Endothelial cell of umbilical vein (primary cell): Measurements from ENCODE around the gene RBMS3. TPM values are rescaled to one million over a fixed set of nuclear protein-coding genes. Genes with fewer than 3 reads are reported as not detected.
"Not testable (repeated sequence)": the region's sequence is repeated elsewhere in the genome, so short reads cannot be mapped to it uniquely, and the experiment has no call there.

Experiments
- BruUV-seq: library from RNA; stranded (reverse); fragments of 400-500 nt; replicated peaks from 2 replicates; lab custom pipeline; 2021; lab: Mats Ljungman, UMichigan
- CTCF ChIA-PET: fragments of 300-600, 350-600 bp; sonication (Branson Sonifier 250); formaldehyde crosslinking; loops from one replicate; lab custom pipeline; 2021; ENCODE audit warnings: antibody characterized with exemption, inconsistent platforms; lab: Charles Lee
- POLR2A ChIA-PET: fragments of 300-600, 350-600 bp; sonication (Branson Sonifier 250); formaldehyde crosslinking; loops from one replicate; lab custom pipeline; 2021; ENCODE audit warnings: antibody characterized with exemption, inconsistent platforms; lab: Charles Lee
- DNase-seq: peaks from one replicate; pipeline ENCODE4 v3.0.0-alpha.2; 2011; ENCODE audit warnings: low read depth, low spot score
- FAIRE-seq: peaks from 2 replicates; lab custom pipeline; 2011; peaks lifted over from hg19 to GRCh38; lab: Jason Lieb, UNC
- H2AFZ ChIP-seq: 2 replicates; pipeline ENCODE4 v1.6.0; 2012; ENCODE audit warnings: low read depth, low read length, control low read depth, inconsistent platforms
- H3K27ac ChIP-seq: 2 replicates; pipeline ENCODE4 v1.5.1; 2011; ENCODE audit warnings: low read depth, mild to moderate bottlenecking, control low read depth, low read length, moderate library complexity; ENCODE audit not compliant: insufficient read depth
- H3K27me3 ChIP-seq, 2 experiments: 2 replicates each; pipeline versions ENCODE4 v1.6.0 to v1.6.1; 2011; ENCODE audit warnings: low read length in 2 of 2, mixed read lengths in 1 of 2; ENCODE audit not compliant: control insufficient read depth in 2 of 2, insufficient read depth in 2 of 2
- H3K36me3 ChIP-seq, 2 experiments: 2 replicates in 1 of 2; 3 replicates in 1 of 2; pipeline ENCODE4 v1.5.1; 2011; ENCODE audit warnings: low read length in 2 of 2, mild to moderate bottlenecking in 1 of 2, moderate library complexity in 1 of 2; ENCODE audit not compliant: control insufficient read depth in 2 of 2, insufficient read depth in 2 of 2; ENCODE audit errors: extremely low read depth in 1 of 2
- H3K4me1 ChIP-seq: 3 replicates; pipeline ENCODE4 v1.5.1; 2011; ENCODE audit warnings: mild to moderate bottlenecking, low read length; ENCODE audit not compliant: control insufficient read depth, insufficient read depth; ENCODE audit errors: extremely low read depth
- H3K4me2 ChIP-seq: 2 replicates; pipeline ENCODE4 v1.6.1; 2011; ENCODE audit warnings: low read length, control low read depth, mixed read lengths; ENCODE audit not compliant: insufficient read depth
- H3K4me3 ChIP-seq, 3 experiments: fragments of 200-600 bp in 1 of 3; sonication (generic), shearing (Covaris generic) in 1 of 3; replicated peaks in 1 of 3; 2 replicates each; pipeline ENCODE4 v1.5.1; 2011 to 2016; ENCODE audit warnings: control low read depth in 3 of 3, low read length in 3 of 3, mild to moderate bottlenecking in 2 of 3, inconsistent platforms in 1 of 3, low read depth in 1 of 3, moderate library complexity in 1 of 3; ENCODE audit not compliant: insufficient read depth in 1 of 3
- H3K79me2 ChIP-seq: 2 replicates; pipeline ENCODE4 v1.6.0; 2012; ENCODE audit warnings: low read length, inconsistent platforms; ENCODE audit not compliant: control insufficient read depth, insufficient read depth
- H3K9ac ChIP-seq: replicated peaks from 2 replicates; pipeline ENCODE3; 2011; ENCODE audit warnings: low read length, control low read depth; ENCODE audit not compliant: insufficient read depth; ENCODE audit errors: extremely low read depth
- H3K9me1 ChIP-seq: replicated peaks from 3 replicates; pipeline ENCODE4 v1.6.0; 2011; ENCODE audit warnings: mild to moderate bottlenecking, low read length; ENCODE audit not compliant: control insufficient read depth, insufficient read depth; ENCODE audit errors: extremely low read depth
- H3K9me3 ChIP-seq: replicated peaks from 2 replicates; pipeline ENCODE4 v1.5.1; 2012; ENCODE audit warnings: low read length, inconsistent platforms; ENCODE audit not compliant: control insufficient read depth, insufficient read depth
- H4K20me1 ChIP-seq: replicated peaks from 2 replicates; pipeline ENCODE3; 2011; ENCODE audit warnings: mild to moderate bottlenecking, low read length; ENCODE audit not compliant: control insufficient read depth, insufficient read depth; ENCODE audit errors: extremely low read depth
- CTCF ChIP-seq, 2 donors: IDR thresholded peaks; 1 replicate in 1 of 2; 2 replicates in 1 of 2; pipeline ENCODE4 v1.5.1; 2011; ENCODE audit warnings: low read length in 2 of 2, mild to moderate bottlenecking in 2 of 2, moderate library complexity in 2 of 2, control low read depth in 1 of 2, inconsistent platforms in 1 of 2, low read depth in 1 of 2; ENCODE audit not compliant: insufficient read depth in 1 of 2; ENCODE audit errors: extremely low read depth in 1 of 2
- EZH2 ChIP-seq: IDR thresholded peaks from 2 replicates; pipeline ENCODE4 v1.6.1; 2012; ENCODE audit warnings: borderline replicate concordance, low read depth, mild to moderate bottlenecking, moderate library complexity, low read length, inconsistent platforms; ENCODE audit not compliant: severe bottlenecking
- FOS ChIP-seq: IDR thresholded peaks from 2 replicates; pipeline ENCODE4 v1.6.1; 2011; ENCODE audit warnings: mild to moderate bottlenecking, low read length, moderate library complexity, borderline replicate concordance; ENCODE audit not compliant: insufficient read depth
- GATA2 ChIP-seq: IDR thresholded peaks from 2 replicates; pipeline ENCODE4 v1.7.0; 2011; ENCODE audit warnings: low read depth, mild to moderate bottlenecking, moderate library complexity, mixed read lengths, low read length; ENCODE audit not compliant: insufficient read length, insufficient read depth
- JUN ChIP-seq: IDR thresholded peaks from 2 replicates; pipeline ENCODE4 v1.6.1; 2011; ENCODE audit warnings: borderline replicate concordance, low read depth; ENCODE audit not compliant: insufficient read length, insufficient read depth
- MAX ChIP-seq: IDR thresholded peaks from 2 replicates; pipeline ENCODE4 v1.6.1; 2011; ENCODE audit not compliant: insufficient read depth, insufficient read length
- MYC ChIP-seq: IDR thresholded peaks from one replicate; pipeline ENCODE4 v1.6.1; 2011; ENCODE audit warnings: mild to moderate bottlenecking, low read depth, low read length
- POLR2A ChIP-seq: IDR thresholded peaks from 2 replicates; pipeline ENCODE4 v1.6.1; 2012; ENCODE audit warnings: low read depth, mild to moderate bottlenecking, control low read depth, low read length
- POLR2AphosphoS5 ChIP-seq: IDR thresholded peaks from 2 replicates; pipeline ENCODE4 v1.6.1; 2012; ENCODE audit warnings: low read depth, mild to moderate bottlenecking, control low read depth, low read length, moderate library complexity; ENCODE audit not compliant: insufficient read depth
- dilution Hi-C: fragments of 300-500 bp; cut with MboI; formaldehyde crosslinking; loops from one replicate; pipeline ENCODE4 v1.15.0; 2019; ENCODE audit warnings: low sequenced_read_pairs; ENCODE audit not compliant: extremely low pct_ligation_motif_present
- intact Hi-C: fragments of 100-400 bp; cut with micrococcal nuclease; formaldehyde crosslinking; loops from one replicate; pipeline ENCODE4 v1.10.0; 2022
- polyA plus RNA-seq, 4 experiments: library from polyadenylated mRNA; depleted of rRNA in 3 of 4; stranded (reverse) in 3 of 4; unstranded in 1 of 4; fragments of >200 nt; gene quantifications; 2 replicates each; pipeline versions ENCODE4 v1.2.1 to v1.2.3, GENCODE V29; 2011 to 2012; ENCODE audit warnings: missing spikeins in 1 of 4
- total RNA-seq: library from RNA; stranded (reverse); gene quantifications from 2 replicates; pipeline ENCODE4 v1.2.3, GENCODE V29; 2021

RBMS3 gene
- total and polyA plus RNA-seq, 2 donors (not counting 3 experiments of a cell fraction or from before 2014, with no cell fraction given): 13.6 to 42.3 TPM

DNA sequence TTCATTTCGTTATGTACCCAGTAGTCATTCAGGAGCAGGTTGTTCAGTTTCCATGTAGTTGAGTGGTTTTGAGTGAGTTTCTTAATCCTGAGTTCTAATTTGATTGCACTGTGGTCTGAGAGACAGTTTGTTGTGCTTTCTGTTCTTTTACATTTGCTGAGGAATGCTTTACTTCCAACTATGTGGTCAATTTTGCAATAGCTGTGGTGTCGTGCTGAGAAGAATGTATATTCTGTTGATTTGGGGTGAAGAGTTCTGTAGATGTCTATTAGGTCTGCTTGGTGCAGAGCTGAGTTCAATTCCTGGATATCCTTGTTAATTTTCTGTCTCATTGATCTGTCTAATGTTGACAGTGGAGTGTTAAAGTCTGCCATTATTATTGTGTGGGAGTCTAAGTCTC lies 79.4 kb downstream of the RBMS3 start:
- dilution Hi-C loops, CTCF ChIA-PET, H3K4me3 ChIP-seq, FAIRE-seq, H4K20me1 ChIP-seq, H3K27me3 ChIP-seq, H3K4me1 ChIP-seq, H3K9me1 ChIP-seq, H3K4me2 ChIP-seq, H3K27ac ChIP-seq, DNase-seq, H3K36me3 ChIP-seq, intact Hi-C loops, H3K9me3 ChIP-seq, POLR2A ChIA-PET, H3K9ac ChIP-seq, BruUV-seq, H2AFZ ChIP-seq: not testable (repeated sequence)
- peaks cover 19% of the 10 kb centered on the region for H3K79me2 ChIP-seq

DNA sequence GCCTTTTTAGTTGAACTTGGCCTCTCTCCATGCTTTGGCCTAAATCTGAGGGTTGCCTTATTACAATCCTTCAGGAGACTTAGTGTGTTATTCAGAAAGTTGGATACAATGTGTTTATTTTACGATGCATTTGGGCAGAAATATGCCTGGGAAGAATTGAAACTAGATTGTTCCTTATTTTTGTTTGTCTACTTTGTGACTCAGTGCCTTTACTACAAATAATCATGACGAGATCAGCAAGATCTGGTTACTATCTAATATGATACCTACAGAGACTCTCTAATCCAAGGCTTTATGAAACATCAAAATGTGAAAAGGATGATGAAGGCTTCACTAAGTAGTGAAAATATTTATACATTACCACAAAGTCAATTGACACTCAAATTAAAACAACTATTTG lies 82.2 kb downstream of the RBMS3 start:
- intact Hi-C loops: no loop called here
- Histone ChIP-seq H3K36me3 (no peaks in the 10 kb centered on the region), H3K79me2 (peaks cover 14% of the 10 kb centered on the region), H2AFZ (no peak overlapping the region), H3K4me1 (no peaks in the 10 kb centered on the region), H3K9me1 (no peaks in the 10 kb centered on the region), H3K9me3 (no peaks in the 10 kb centered on the region), H3K4me2 (no peak overlapping the region), H3K9ac (no peak overlapping the region), H3K27me3 (no peaks in the 10 kb centered on the region), H3K4me3 (no peak overlapping the region), H3K27ac (no peak overlapping the region), H4K20me1 (no peaks in the 10 kb centered on the region)
- BruUV-seq: no TSS peak
- no peak for TF ChIP-seq POLR2AphosphoS5
- TF ChIP-seq POLR2A: no peak
- TF ChIP-seq EZH2: no peak
- TF ChIP-seq FOS: no peak
- no peak for TF ChIP-seq JUN
- no peak for TF ChIP-seq CTCF (IDR thresholded peaks at IDR 0.05; ENCODE audit: extremely low read depth in 1 of 2, insufficient read depth in 1 of 2, low read depth in 1 of 2, low read length in 2 of 2)
- no peak for TF ChIP-seq MYC
- TF ChIP-seq MAX: no peak
- TF ChIP-seq GATA2: no peak
- dilution Hi-C loops: no loop called here
- ChIA-PET POLR2A (no interaction called here), CTCF (no interaction called here)
- FAIRE-seq: no peak
- DNase-seq: no peak
